SK-N-SH treated with all-trans-retinoic acid at 6 μM for 48 hours (cell line): ENCODE data around the gene ITGB3BP.

Experiments used
- ARNTL ChIP-seq: fragments of 450-650 bp; formaldehyde crosslinking; IDR thresholded peaks from 2 replicates; pipeline ENCODE4 v1.5.0; 2020; ENCODE audit warnings: low read depth, mild to moderate bottlenecking, moderate library complexity, borderline replicate concordance
- BACH2 ChIP-seq: fragments of 250-450 bp; sonication (Bioruptor Pico); IDR thresholded peaks from 2 replicates; pipeline ENCODE4 v1.9.0; 2021; ENCODE audit warnings: mild to moderate bottlenecking, borderline replicate concordance
- OSR1 ChIP-seq: fragments of 250-450 bp; sonication (Bioruptor Pico); IDR thresholded peaks from 2 replicates; pipeline ENCODE4 v1.8.0; 2022; ENCODE audit warnings: moderate library complexity, mild to moderate bottlenecking, inconsistent platforms
- RARB ChIP-seq: fragments of 250-450 bp; sonication (Bioruptor Pico); IDR thresholded peaks from 2 replicates; pipeline ENCODE4 v1.8.0; 2021; ENCODE audit warnings: mild to moderate bottlenecking, moderate library complexity
- ZFP3 ChIP-seq: fragments of 250-450 bp; sonication (Bioruptor Pico); IDR thresholded peaks from 2 replicates; pipeline ENCODE4 v1.5.0; 2020; ENCODE audit warnings: mild to moderate bottlenecking, moderate library complexity
- ZNF565 ChIP-seq: fragments of 450-650 bp; formaldehyde crosslinking; conservative IDR thresholded peaks from 2 replicates; pipeline ENCODE4 v1.5.0; 2020; ENCODE audit warnings: low read depth, mild to moderate bottlenecking, moderate library complexity
- TF ChIP-seq, protein P1 (sequence below): fragments of 250-450 bp; sonication (Bioruptor Pico); IDR thresholded peaks from 2 replicates; pipeline ENCODE4 v1.5.1; 2021; ENCODE audit warnings: mild to moderate bottlenecking, moderate library complexity
- TF ChIP-seq, protein P2 (sequence below): fragments of 250-450 bp; sonication (Bioruptor Pico); IDR thresholded peaks from 2 replicates; pipeline ENCODE4 v1.5.0; 2020; ENCODE audit warnings: mild to moderate bottlenecking, moderate library complexity

DNA sequence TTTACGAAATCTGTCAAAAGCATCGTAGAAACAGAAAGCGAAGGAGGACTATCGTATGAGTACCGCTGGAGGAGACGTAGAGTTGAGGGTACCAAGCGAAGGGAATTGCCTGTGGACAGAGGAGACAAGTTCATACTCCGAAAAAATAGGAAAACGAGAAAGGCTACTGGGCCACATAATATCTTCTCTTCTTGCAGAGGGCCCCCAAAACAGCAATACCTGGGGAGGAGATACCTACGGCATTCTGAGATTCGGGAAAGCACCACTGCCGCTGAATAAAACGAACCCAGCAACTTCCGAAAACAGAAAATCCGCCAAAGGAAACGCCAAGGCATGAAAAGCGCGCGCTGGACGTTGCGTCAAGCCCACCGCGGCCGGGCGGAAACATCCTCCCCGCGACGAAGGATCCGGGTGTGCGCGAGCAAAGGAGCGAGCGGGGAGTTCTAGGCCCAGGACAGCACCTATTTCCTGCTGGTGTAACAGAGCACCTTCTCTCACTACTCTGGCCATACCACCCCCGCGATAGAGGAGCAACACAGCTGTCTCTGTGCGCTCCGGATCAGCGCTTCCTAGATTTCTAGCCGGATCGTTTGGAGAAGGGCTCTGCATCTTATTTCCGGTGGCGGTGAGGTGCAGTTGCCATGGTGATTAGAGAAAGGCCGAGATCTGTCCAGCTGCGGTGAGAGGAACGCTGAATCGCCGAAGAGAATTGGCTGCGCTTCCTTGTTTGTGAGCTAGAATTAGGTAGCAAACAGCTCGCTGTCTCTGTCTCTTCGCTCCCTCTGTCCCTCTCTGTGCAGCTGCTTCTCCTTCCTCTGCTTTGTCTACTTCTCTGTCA lies at the start of gene ITGB3BP, which contains the start of gene EFCAB7:
- no peak for TF ChIP-seq RARB
- TF ChIP-seq, protein P1, sequence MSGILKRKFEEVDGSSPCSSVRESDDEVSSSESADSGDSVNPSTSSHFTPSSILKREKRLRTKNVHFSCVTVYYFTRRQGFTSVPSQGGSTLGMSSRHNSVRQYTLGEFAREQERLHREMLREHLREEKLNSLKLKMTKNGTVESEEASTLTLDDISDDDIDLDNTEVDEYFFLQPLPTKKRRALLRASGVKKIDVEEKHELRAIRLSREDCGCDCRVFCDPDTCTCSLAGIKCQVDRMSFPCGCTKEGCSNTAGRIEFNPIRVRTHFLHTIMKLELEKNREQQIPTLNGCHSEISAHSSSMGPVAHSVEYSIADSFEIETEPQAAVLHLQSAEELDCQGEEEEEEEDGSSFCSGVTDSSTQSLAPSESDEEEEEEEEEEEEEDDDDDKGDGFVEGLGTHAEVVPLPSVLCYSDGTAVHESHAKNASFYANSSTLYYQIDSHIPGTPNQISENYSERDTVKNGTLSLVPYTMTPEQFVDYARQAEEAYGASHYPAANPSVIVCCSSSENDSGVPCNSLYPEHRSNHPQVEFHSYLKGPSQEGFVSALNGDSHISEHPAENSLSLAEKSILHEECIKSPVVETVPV (CRISPR knock-in tag): no peak
- TF ChIP-seq ARNTL (CRISPR knock-in tag): no peak
- TF ChIP-seq BACH2 (CRISPR knock-in tag): no peak
- no peak for TF ChIP-seq OSR1 (CRISPR knock-in tag)
- no peak for TF ChIP-seq ZNF565
- peak; percentile 67; the same call in 1 of the 2 replicates for TF ChIP-seq ZFP3 (CRISPR knock-in tag)
- TF ChIP-seq, protein P2, sequence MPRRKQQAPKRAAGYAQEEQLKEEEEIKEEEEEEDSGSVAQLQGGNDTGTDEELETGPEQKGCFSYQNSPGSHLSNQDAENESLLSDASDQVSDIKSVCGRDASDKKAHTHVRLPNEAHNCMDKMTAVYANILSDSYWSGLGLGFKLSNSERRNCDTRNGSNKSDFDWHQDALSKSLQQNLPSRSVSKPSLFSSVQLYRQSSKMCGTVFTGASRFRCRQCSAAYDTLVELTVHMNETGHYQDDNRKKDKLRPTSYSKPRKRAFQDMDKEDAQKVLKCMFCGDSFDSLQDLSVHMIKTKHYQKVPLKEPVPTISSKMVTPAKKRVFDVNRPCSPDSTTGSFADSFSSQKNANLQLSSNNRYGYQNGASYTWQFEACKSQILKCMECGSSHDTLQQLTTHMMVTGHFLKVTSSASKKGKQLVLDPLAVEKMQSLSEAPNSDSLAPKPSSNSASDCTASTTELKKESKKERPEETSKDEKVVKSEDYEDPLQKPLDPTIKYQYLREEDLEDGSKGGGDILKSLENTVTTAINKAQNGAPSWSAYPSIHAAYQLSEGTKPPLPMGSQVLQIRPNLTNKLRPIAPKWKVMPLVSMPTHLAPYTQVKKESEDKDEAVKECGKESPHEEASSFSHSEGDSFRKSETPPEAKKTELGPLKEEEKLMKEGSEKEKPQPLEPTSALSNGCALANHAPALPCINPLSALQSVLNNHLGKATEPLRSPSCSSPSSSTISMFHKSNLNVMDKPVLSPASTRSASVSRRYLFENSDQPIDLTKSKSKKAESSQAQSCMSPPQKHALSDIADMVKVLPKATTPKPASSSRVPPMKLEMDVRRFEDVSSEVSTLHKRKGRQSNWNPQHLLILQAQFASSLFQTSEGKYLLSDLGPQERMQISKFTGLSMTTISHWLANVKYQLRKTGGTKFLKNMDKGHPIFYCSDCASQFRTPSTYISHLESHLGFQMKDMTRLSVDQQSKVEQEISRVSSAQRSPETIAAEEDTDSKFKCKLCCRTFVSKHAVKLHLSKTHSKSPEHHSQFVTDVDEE (CRISPR knock-in tag): peak; percentile 74; the same call in 1 of the 2 replicates
